Right cardiac atrium (tissue), 5 donors: Measurements from ENCODE around the gene A4GALT. TPM values are rescaled to one million over a fixed set of nuclear protein-coding genes. Genes with fewer than 3 reads are reported as not detected.
A peak's percentile ranks its signal among the peaks of the same experiment; 100 is the strongest.
"Not testable (repeated sequence)": the region's sequence is repeated elsewhere in the genome, so short reads cannot be mapped to it uniquely, and the experiment has no call there.

ENCODE experiments used
- ATAC-seq, 2 donors: fragments of 200-7000 bp; cut with Tn5 transposase; one replicate each; pipeline versions ENCODE4 v1.8.0 to v1.9.1; 2020; ENCODE audit warnings: moderate library complexity in 2 of 2, mild to moderate bottlenecking in 1 of 2
- DNase-seq, 3 donors: peaks; one replicate each; pipeline ENCODE4 v3.0.0-alpha.2; 2020
- H3K27ac ChIP-seq: one replicate; pipeline ENCODE4 v1.5.1; 2013; ENCODE audit warnings: mild to moderate bottlenecking, low read length, control low read depth, moderate library complexity
- H3K27me3 ChIP-seq: one replicate; pipeline ENCODE4 v1.6.1; 2013; ENCODE audit not compliant: control insufficient read depth, insufficient read depth
- H3K4me1 ChIP-seq: one replicate; pipeline ENCODE4 v1.6.1; 2013; ENCODE audit warnings: low read length; ENCODE audit not compliant: control insufficient read depth, insufficient read depth
- H3K4me3 ChIP-seq: one replicate; pipeline ENCODE4 v1.5.1; 2013; ENCODE audit warnings: low read length, control low read depth
- H3K9me3 ChIP-seq: one replicate; pipeline ENCODE4 v1.6.1; 2013; ENCODE audit warnings: low read length; ENCODE audit not compliant: control insufficient read depth
- WGBS: extraction: QIAGEN DNeasy Blood & Tissue Kit; methylation state at CpG from one replicate; pipeline ENCODE4 v1.1.7; 2013; 5-methylcytosine and 5-hydroxymethylcytosine counted together
- intact Hi-C, 4 donors: fragments of 100-400 bp; cut with DNase I; formaldehyde crosslinking; loops; one replicate each; pipeline versions ENCODE4 v1.11.0 to v1.14.0; 2022 to 2023
- polyA plus RNA-seq: library from polyadenylated mRNA; stranded (reverse); fragments of 200-250 nt; gene quantifications from one replicate; pipeline ENCODE4 v1.2.3, GENCODE V29; 2013
- total RNA-seq, 4 donors: library from RNA; stranded (reverse); fragmentation: NEBNext Ultra II Directional; extraction: Animal tissue kit (Norgen Biotek cat#: 25700); gene quantifications; one replicate each; pipeline ENCODE4 v1.2.1, GENCODE V29; 2021
- donor health status: healthy with polysubstance abuse.
- donor health status: DM: no; HTN: yes; CAD: no.
- donor health status: DM: no; HTN: no; CAD: no.
- donor health status: DM: no; HTN: yes; CAD: no; lungs with severe emphysema.
- donor health status: DM: yes; HTN: yes; CAD: no.

The A4GALT gene
- total and polyA plus RNA-seq, 5 donors, result 66.3 to 103 (median 85.5) TPM

DNA sequence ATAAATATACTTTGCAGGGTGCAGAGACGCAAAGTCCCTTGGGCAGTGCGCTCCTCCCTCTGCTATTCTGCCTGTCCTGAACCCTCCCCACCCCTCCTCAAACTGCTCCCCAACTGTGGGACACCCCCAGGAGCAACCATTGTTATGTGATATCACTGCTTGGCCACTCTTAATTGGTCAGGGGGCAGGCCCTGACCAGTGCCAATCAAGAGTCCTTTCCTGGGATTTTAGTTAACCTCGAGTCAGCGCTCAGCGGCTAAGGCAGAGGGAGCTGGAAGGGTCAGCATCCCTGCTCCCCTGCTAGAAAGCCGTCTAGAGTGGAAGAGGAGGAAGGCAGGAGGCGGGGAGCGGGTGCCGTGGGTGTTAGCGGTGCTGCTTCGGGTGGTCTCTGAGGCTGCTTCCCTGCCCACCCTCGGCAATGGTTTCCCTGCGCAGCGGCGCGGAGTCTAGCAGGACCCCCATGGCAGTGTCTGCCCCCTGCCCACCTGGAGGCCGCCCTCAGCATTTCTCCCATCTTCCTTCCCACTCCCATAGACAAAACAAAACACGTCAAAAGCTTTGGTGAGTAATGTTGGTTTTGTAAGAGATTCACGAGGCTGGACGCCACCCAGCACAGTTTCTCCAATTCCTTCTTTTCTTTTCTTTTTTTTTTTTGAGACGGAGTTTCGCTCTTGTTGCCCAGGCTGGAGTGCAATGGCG, 38.4 kb upstream of the A4GALT start:
- intact Hi-C loops, result no loop called here
- DNase-seq, result no peak
- no peaks in the 10 kb centered on the region for H3K27me3 ChIP-seq
- no peak for ATAC-seq
- H3K9me3 ChIP-seq, result no peaks in the 10 kb centered on the region
- H3K27ac ChIP-seq, result no peak overlapping the region
- no peak overlapping the region for H3K4me3 ChIP-seq
- H3K4me1 ChIP-seq, result peaks cover 3% of the 10 kb centered on the region
- WGBS, result 87% methylated on average over 23 of the region's 23 CpGs

DNA sequence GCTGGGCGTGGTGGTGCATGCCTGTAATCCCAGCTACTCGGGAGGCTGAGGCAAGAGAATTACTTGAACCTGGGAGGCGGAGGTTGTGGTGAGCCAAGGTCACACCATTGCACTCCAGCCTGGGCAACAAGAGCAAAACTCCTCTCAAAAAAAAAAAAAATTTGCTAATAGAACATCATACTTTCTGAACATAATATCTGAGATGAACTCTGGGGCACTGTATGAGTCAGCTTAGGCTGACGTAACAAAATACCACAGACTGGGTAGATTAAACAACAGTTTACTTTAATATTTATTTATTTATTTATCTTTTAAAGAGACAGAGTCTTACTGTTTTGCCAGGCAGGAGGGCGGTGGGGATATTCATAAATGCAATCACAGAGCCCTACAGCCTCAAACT, 34.9 kb upstream of the A4GALT start:
- H3K4me3 ChIP-seq, H3K4me1 ChIP-seq, DNase-seq, H3K27ac ChIP-seq, H3K27me3 ChIP-seq, H3K9me3 ChIP-seq, intact Hi-C loops: not testable (repeated sequence)
- 75% methylated on average over 5 of the region's 5 CpGs for WGBS
- peak in 1 of 2 donors; percentile 17 for ATAC-seq

DNA sequence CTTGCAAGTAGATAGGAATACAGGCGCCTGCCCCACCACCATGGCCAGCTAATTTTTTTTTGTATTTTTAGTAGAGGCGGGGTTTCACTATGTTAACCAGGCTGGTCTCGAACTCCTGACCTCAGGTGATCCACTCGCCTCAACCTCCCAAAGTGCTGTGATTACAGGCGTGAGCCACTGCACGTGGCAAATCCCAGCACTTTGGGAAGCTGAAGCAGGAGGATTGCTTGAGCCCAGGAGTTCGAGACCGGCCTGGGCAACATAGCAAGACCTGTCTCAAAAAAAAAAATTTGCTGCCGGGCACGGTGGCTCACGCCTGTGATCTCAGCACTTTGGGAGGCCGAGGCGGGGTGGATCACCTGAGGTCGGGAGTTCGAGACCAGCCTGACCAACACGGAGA, 34.5 kb upstream of the A4GALT start:
- 92% methylated on average over 15 of the region's 16 CpGs for WGBS
- H3K4me1 ChIP-seq, intact Hi-C loops, ATAC-seq, H3K27me3 ChIP-seq, DNase-seq, H3K27ac ChIP-seq, H3K9me3 ChIP-seq, H3K4me3 ChIP-seq: not testable (repeated sequence)

DNA sequence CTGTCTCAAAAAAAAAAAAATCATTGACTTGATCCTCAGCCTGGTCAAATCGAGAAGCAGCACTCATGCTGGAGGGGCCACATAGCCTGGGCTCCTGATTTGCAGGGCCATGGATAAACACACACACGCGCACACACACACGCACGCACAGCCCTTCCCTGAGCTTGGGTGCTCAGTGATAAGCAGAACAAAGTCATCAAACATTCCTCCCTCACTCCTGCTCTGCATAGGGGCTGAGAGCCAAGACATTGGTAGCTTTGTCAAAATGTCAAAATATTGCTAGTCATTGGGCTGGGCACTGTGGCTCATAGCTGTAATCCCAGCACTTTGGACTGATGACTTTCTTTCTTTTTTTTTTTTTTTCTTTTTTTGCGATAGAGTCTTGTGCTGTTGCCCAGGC, 34.0 kb upstream of the A4GALT start:
- intact Hi-C loops, result no loop called here

DNA sequence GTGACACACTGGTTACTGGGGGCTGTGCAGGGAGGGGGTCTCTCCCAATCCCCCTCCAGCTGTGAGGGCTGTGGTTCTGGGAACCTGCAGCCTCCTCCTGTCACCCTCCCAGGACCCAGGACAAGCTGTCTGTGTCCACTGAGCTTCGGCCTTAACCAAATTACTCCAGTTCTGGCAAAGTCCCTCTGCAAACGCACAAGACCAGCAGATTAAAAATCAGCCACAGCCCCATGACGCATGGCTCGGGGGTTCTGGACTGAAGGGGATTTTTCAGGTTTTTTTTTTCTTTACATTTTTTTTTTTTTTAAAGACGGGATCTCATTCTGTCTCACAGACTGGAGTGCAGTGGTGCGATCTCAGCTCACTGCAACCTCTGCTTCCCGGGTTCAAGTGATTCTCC, 32.2 kb upstream of the A4GALT start:
- H3K27me3 ChIP-seq, result no peaks in the 10 kb centered on the region
- peaks cover 4% of the 10 kb centered on the region for H3K4me1 ChIP-seq
- DNase-seq, result peak in 1 of 3 donors; percentile 47
- peak overlapping the region; percentile 40 for H3K27ac ChIP-seq
- WGBS, result 71% methylated on average over 7 of the region's 7 CpGs
- intact Hi-C loops, result no loop called here
- ATAC-seq, result peak in 1 of 2 donors; percentile 9
- H3K9me3 ChIP-seq, result no peaks in the 10 kb centered on the region
- no peak overlapping the region for H3K4me3 ChIP-seq

More for the DNA sequence above, 34.0 kb upstream of the A4GALT start:
- DNase-seq, result peak; percentile 44 to 75 (median 71)
- Histone ChIP-seq H3K27me3 (no peaks in the 10 kb centered on the region), H3K4me3 (no peak overlapping the region), H3K27ac (peak overlapping the region; percentile 51), H3K9me3 (no peaks in the 10 kb centered on the region), H3K4me1 (peaks cover 4% of the 10 kb centered on the region)
- ATAC-seq, result peak; percentile 28 to 51
- 51% methylated on average over 6 of the region's 6 CpGs for WGBS

DNA sequence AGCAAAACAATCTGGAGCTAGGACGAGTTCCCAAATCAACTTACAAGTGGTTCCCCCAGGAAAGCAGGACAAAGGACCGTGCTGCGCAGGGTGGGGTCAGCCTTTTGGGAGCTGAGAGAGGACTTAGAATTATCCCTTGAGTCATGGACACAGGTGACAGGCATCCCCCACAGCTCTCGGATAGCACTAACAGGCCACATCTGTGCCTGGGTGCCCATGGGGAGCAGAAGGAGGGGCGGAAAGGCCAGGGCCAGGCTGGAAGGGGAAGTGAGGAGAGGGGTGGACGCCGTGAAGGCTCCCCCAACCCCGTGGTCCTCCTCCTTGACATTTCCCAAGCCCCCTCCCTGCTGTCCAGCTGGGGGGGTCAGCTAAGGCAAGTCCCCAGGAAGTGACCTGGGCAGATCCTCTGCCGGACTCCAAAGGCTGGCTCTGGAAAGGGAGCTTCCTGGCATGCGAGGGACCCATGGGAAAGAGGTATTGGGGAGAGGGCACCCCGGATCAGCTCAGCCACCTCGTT, 31.6 kb upstream of the A4GALT start:
- intact Hi-C loops, result no loop called here
- Histone ChIP-seq H3K27me3 (no peaks in the 10 kb centered on the region), H3K27ac (peak overlapping the region; percentile 40), H3K4me3 (no peak overlapping the region), H3K4me1 (peaks cover 6% of the 10 kb centered on the region), H3K9me3 (no peaks in the 10 kb centered on the region)
- WGBS, result 48% methylated on average over 12 of the region's 12 CpGs
- DNase-seq (no peak), ATAC-seq (no peak)

DNA sequence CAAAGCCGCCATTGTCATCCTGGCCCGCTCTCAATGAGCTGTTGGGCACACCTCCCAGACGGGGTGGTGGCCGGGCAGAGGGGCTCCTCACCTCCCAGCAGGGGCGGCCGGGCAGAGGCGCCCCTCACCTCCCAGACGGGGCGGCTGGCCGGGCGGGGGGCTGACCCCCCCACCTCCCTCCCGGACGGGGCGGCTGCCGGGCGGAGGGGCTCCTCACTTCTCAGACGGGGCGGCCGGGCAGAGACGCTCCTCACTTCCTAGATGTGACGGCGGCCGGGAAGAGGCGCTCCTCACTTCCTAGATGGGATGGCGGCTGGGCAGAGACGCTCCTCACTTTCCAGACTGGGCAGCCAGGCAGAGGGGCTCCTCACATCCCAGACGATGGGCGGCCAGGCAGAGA, 29.8 kb upstream of the A4GALT start:
- H3K27ac ChIP-seq, DNase-seq, H3K9me3 ChIP-seq, intact Hi-C loops, H3K27me3 ChIP-seq, H3K4me1 ChIP-seq, H3K4me3 ChIP-seq, ATAC-seq: not testable (repeated sequence)
- 85% methylated on average over 23 of the region's 28 CpGs for WGBS

DNA sequence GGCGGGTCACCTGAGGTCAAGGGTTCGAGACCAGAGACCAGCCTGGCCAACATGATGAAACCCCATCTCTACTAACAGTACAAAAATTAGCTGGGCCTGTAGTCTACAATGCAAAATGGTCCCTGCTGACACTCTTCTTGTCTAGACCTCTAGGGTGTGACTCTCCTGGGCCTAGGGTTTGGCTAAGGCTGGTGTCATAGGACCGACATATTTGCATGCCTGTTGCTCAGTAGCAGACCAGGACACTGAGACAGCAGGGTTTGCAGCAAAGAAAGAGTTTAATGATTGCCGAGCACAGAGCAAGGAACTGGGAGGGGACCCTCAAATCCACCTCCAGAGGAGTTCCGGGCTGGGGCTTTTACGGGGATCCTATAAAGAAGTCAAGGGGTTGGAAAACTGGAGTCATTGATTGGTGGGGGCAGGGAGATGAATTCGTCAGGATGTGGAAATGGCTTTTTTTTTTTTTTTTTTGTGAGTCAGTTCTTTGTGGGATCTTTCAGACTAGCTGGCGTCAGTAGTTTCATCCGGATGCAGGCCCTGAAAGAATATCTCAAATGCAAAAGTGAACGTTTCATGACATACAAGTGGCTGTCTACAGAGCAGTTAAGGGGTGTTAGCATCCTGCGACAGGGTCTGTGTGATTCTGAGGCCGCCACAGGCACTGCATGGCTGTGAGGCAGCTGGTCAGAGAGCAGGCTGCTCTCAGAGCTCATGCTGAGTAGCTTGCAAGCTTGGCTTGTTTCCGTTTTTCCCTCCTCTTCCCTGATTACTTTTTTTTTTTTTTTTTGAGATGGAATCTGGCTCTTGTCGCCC, 27.2 kb upstream of the A4GALT start:
- Histone ChIP-seq H3K9me3 (no peaks in the 10 kb centered on the region), H3K4me3 (no peak overlapping the region), H3K4me1 (peaks cover 3% of the 10 kb centered on the region), H3K27me3 (no peaks in the 10 kb centered on the region), H3K27ac (peak overlapping the region; percentile 95)
- ATAC-seq (peak; percentile 1 to 13), DNase-seq (peak in 1 of 3 donors; percentile 76)
- intact Hi-C loops, result no loop called here
- 44% methylated on average over 14 of the region's 14 CpGs for WGBS

DNA sequence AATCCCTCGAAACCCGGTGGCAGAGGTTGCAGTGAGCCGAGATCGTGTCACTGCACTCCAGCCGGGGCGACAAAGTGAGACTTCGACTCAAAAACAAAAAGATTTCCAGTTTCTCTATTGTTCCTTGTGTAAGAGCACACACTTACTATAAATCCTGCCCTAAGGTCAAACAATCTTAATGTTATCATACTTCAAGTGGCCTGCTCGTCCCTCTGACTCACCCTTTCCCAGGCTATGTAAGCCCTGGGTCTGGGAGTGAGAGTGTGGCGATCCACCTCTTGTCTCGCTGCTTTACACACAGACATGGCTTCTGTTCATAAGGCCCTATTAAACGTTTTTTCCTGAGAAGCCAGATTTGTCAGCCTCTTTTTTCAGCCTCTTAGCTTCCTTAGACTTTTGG, 24.4 kb upstream of the A4GALT start:
- intact Hi-C loops, result no loop called here
- H3K9me3 ChIP-seq, result no peaks in the 10 kb centered on the region
- H3K4me3 ChIP-seq, result no peak overlapping the region
- ATAC-seq (peak in 1 of 2 donors; percentile 61), DNase-seq (no peak)
- WGBS, result 79% methylated on average over 11 of the region's 11 CpGs
- H3K27ac ChIP-seq, result no peak overlapping the region
- peaks cover 2% of the 10 kb centered on the region for H3K4me1 ChIP-seq
- H3K27me3 ChIP-seq, result no peaks in the 10 kb centered on the region

DNA sequence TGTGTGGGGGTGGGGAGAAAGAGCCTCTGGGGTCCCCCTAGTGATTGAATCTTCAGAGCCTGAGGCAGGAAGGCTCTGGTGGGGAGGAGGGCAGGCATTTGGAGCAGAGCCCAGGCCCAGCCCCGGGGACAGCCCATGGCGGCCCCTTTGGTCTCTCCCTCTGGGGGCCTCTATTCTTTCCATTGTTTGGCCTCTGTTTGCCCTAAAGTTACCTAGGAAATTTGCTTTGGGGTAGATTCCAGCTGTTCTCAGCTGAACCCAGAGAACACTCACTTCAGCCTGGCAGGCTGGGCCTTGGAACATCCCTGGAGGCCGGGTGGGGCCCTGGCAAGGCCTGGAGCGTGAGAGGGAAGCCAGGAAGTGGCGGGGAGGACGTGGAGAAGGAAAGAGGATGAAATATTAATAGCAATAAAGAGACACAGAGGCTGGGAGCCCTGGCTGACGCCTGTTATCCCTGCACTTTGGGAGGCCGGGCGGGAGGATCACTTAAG, 22.9 kb upstream of the A4GALT start:
- DNase-seq, result peak; percentile 94 to 96 (median 95)
- peak overlapping the region; percentile 74 for H3K27ac ChIP-seq
- H3K4me1 ChIP-seq, result peaks cover 2% of the 10 kb centered on the region

DNA sequence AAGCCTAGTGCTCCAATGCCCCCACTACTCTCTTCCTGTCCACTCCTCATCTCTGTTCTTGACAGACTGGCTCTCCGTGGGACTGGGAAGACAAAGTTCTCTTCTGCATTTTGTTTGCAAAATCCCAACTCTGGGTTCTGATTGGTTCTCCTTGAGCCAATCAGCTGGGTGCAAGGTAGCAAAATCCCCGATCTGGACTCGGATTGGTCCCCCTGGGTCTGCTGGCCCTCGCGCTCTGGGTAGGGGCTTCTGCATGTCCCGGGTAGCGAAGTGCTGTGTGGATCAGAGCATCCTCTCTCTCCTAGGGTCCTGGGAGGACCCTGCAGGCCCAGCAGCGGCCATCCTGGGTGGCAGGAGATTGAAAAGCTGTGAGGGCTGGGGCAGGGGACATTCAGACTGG, 22.3 kb upstream of the A4GALT start:
- peak; percentile 60 to 68 for ATAC-seq
- intact Hi-C loops, result no loop called here
- Histone ChIP-seq H3K4me3 (no peak overlapping the region), H3K4me1 (peaks cover 2% of the 10 kb centered on the region), H3K27me3 (no peaks in the 10 kb centered on the region), H3K9me3 (no peaks in the 10 kb centered on the region), H3K27ac (peak overlapping the region; percentile 74)
- peak; percentile 55 to 79 (median 72) for DNase-seq
- WGBS, result 48% methylated on average over 8 of the region's 8 CpGs

More for the DNA sequence above, 22.9 kb upstream of the A4GALT start:
- intact Hi-C loops, result no loop called here
- WGBS, result 29% methylated on average over 9 of the region's 9 CpGs
- Histone ChIP-seq H3K4me3 (no peak overlapping the region), H3K9me3 (no peaks in the 10 kb centered on the region), H3K27me3 (no peaks in the 10 kb centered on the region)
- peak; percentile 93 for ATAC-seq
